ENCODE results near the gene UBTD1. TPM values are rescaled to one million over a fixed set of nuclear protein-coding genes. Genes with fewer than 3 reads are reported as not detected.
A peak's percentile ranks its signal among the peaks of the same experiment; 100 is the strongest.
"Not testable (repeated sequence)": the region's sequence is repeated elsewhere in the genome, so short reads cannot be mapped to it uniquely, and the experiment has no call there.

UBTD1 gene
- total RNA-seq, 1 donor from 2014 or later, result 45.1 TPM

GRCh38 chr10:97561386-97562077 lies 62.8 kb downstream of the UBTD1 start:
- DNase-seq (ENCODE audit: low read depth in 2 of 2), result not testable (repeated sequence)

GRCh38 chr10:97562329-97562728 lies 63.6 kb downstream of the UBTD1 start:
- not testable (repeated sequence) for DNase-seq (ENCODE audit: low read depth in 2 of 2)

GRCh38 chr10:97563337-97563736 lies 64.6 kb downstream of the UBTD1 start:
- no peak for DNase-seq (ENCODE audit: low read depth in 2 of 2)

GRCh38 chr10:97564776-97565175 lies 66.1 kb downstream of the UBTD1 start:
- DNase-seq (ENCODE audit: low read depth in 2 of 2), result no peak

- no peak for DNase-seq (ENCODE audit: low read depth in 2 of 2)
Observed at GRCh38 chr10:97566336-97566996, 67.7 kb downstream of the UBTD1 start.

- DNase-seq (ENCODE audit: low read depth in 2 of 2), result no peak
Observed at GRCh38 chr10:97567891-97568290, 69.2 kb downstream of the UBTD1 start.

GRCh38 chr10:97570146-97570788 lies 71.5 kb downstream of the UBTD1 start:
- DNase-seq (ENCODE audit: low read depth in 2 of 2), result no peak

GRCh38 chr10:97570789-97571471 lies 72.2 kb downstream of the UBTD1 start:
- DNase-seq (ENCODE audit: low read depth in 2 of 2), result no peak

GRCh38 chr10:97571622-97572021 lies 72.9 kb downstream of the UBTD1 start:
- no peak for DNase-seq (ENCODE audit: low read depth in 2 of 2)

GRCh38 chr10:97572214-97572989 lies 73.7 kb downstream of the UBTD1 start, which contains the start of gene ANKRD2:
ANKRD2 (plus strand) TSS chr10:97572779; CDS start chr10:97572789, 10 bp downstream.
- DNase-seq (ENCODE audit: low read depth in 2 of 2), result peak; percentile 77 to 83

- no peak for DNase-seq (ENCODE audit: low read depth in 2 of 2)
Observed at GRCh38 chr10:97573021-97573420, 74.3 kb downstream of the UBTD1 start.

GRCh38 chr10:97573672-97574071 lies 74.9 kb downstream of the UBTD1 start:
- no peak for DNase-seq (ENCODE audit: low read depth in 2 of 2)

- DNase-seq (ENCODE audit: low read depth in 2 of 2), result peak; percentile 90 to 92
Observed at GRCh38 chr10:97574374-97575126, 75.8 kb downstream of the UBTD1 start.

GRCh38 chr10:97575127-97575668 lies 76.5 kb downstream of the UBTD1 start:
- peak in 1 of 2 donors; percentile 13 for DNase-seq (ENCODE audit: low read depth in 2 of 2)

- not testable (repeated sequence) for DNase-seq (ENCODE audit: low read depth in 2 of 2)
Observed at GRCh38 chr10:97576487-97576886, 77.8 kb downstream of the UBTD1 start.

GRCh38 chr10:97577701-97578100 lies 79.0 kb downstream of the UBTD1 start:
- no peak for DNase-seq (ENCODE audit: low read depth in 2 of 2)

GRCh38 chr10:97578171-97578844 lies 79.6 kb downstream of the UBTD1 start:
- no peak for DNase-seq (ENCODE audit: low read depth in 2 of 2)

GRCh38 chr10:97580421-97581367 lies 82.0 kb downstream of the UBTD1 start:
- DNase-seq (ENCODE audit: low read depth in 2 of 2), result no peak
